HFF-Myc (cell line): ENCODE measurements around the gene JPH4.

Source experiments
- DNase-seq: peaks from one replicate; pipeline ENCODE4 v3.0.0-alpha.2; 2011; ENCODE audit warnings: low read depth; ENCODE audit errors: extremely low read depth
- H3K4me3 ChIP-seq: replicated peaks from 2 replicates; pipeline ENCODE4 v1.5.1; 2011; ENCODE audit warnings: low read depth, mild to moderate bottlenecking, control low read depth, low read length
- CTCF ChIP-seq: IDR thresholded peaks from 2 replicates; pipeline ENCODE4 v1.5.1; 2012; ENCODE audit warnings: mild to moderate bottlenecking, low read depth, low read length, control low read depth; ENCODE audit errors: missing control alignments

The JPH4 gene

GRCh38 chr14:23621932-23622730 lies 43.5 kb upstream of the JPH4 start:
- no peak for TF ChIP-seq CTCF
- no peak for DNase-seq
- H3K4me3 ChIP-seq = no peak overlapping the region

GRCh38 chr14:23621204-23621931 lies 42.8 kb upstream of the JPH4 start:
- no peak for DNase-seq
- no peak overlapping the region for H3K4me3 ChIP-seq
- TF ChIP-seq CTCF = no peak

GRCh38 chr14:23620177-23620702 lies 41.6 kb upstream of the JPH4 start:
- no peak overlapping the region for H3K4me3 ChIP-seq
- DNase-seq = no peak
- no peak for TF ChIP-seq CTCF

GRCh38 chr14:23618415-23618988 lies 39.9 kb upstream of the JPH4 start:
- DNase-seq = no peak
- TF ChIP-seq CTCF = no peak
- H3K4me3 ChIP-seq = no peak overlapping the region

GRCh38 chr14:23617539-23617938 lies 38.9 kb upstream of the JPH4 start:
- H3K4me3 ChIP-seq = no peak overlapping the region
- no peak for TF ChIP-seq CTCF
- no peak for DNase-seq

- TF ChIP-seq CTCF = no peak
- DNase-seq = no peak
- no peak overlapping the region for H3K4me3 ChIP-seq
These were observed 37.3 kb upstream of the JPH4 start for GRCh38 chr14:23615856-23616255.
